ENCODE data around the gene CASQ2. TPM values are rescaled to one million over a fixed set of nuclear protein-coding genes. Genes with fewer than 3 reads are reported as not detected.

Gene CASQ2
- total and polyA plus RNA-seq, 12 donors: 0.14 to 4.1 (median 0.34) TPM; not detected in 2

DNA sequence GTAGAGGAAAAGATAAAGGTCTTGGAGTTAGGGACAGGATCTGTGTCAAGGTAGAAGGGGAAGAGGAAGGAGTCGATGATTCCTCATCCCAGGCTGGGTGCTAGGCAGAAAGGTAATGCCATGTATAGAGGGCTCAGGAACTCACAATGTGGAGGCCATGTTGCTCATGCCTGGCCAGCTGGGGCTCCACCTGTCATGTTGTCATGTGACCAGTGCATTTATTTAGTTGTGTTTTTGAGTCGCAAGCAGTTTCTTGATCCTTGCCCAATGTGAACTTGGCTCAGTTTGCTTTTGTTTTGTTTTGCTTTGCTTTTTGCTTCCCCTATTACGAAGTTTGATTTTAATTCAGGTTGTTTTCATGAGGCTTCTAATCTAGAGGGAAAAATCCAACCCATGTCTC, 5.7 kb downstream of the CASQ2 start:
- H3K27ac ChIP-seq: no peak overlapping the region
- no peaks in the 10 kb centered on the region for H3K36me3 ChIP-seq (replicated peaks in 1 of 2)
- no peaks in the 10 kb centered on the region for H3K4me1 ChIP-seq (replicated peaks in 1 of 2)
- no peak for TF ChIP-seq POLR2A (IDR thresholded peaks at IDR 0.05)
- TF ChIP-seq, protein P1, sequence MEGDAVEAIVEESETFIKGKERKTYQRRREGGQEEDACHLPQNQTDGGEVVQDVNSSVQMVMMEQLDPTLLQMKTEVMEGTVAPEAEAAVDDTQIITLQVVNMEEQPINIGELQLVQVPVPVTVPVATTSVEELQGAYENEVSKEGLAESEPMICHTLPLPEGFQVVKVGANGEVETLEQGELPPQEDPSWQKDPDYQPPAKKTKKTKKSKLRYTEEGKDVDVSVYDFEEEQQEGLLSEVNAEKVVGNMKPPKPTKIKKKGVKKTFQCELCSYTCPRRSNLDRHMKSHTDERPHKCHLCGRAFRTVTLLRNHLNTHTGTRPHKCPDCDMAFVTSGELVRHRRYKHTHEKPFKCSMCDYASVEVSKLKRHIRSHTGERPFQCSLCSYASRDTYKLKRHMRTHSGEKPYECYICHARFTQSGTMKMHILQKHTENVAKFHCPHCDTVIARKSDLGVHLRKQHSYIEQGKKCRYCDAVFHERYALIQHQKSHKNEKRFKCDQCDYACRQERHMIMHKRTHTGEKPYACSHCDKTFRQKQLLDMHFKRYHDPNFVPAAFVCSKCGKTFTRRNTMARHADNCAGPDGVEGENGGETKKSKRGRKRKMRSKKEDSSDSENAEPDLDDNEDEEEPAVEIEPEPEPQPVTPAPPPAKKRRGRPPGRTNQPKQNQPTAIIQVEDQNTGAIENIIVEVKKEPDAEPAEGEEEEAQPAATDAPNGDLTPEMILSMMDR (IDR thresholded peaks at IDR 0.05): no peak
- DNase-seq: no peak
- 86 to 97% (median 90%) methylated on average over 3 of the region's 3 CpGs for WGBS, 4 donors
- H3K9me3 ChIP-seq (replicated peaks in 1 of 3): no peaks in the 10 kb centered on the region
- intact Hi-C loops (cut with DNase I): loop anchor here in 1 of 2 donors (10.0 kb wide), 1 partner anchor 48 kb away; no protein-coding TSS in a partner anchor
- H3K4me3 ChIP-seq: no peak overlapping the region
- H3K27me3 ChIP-seq: no peaks in the 10 kb centered on the region

DNA sequence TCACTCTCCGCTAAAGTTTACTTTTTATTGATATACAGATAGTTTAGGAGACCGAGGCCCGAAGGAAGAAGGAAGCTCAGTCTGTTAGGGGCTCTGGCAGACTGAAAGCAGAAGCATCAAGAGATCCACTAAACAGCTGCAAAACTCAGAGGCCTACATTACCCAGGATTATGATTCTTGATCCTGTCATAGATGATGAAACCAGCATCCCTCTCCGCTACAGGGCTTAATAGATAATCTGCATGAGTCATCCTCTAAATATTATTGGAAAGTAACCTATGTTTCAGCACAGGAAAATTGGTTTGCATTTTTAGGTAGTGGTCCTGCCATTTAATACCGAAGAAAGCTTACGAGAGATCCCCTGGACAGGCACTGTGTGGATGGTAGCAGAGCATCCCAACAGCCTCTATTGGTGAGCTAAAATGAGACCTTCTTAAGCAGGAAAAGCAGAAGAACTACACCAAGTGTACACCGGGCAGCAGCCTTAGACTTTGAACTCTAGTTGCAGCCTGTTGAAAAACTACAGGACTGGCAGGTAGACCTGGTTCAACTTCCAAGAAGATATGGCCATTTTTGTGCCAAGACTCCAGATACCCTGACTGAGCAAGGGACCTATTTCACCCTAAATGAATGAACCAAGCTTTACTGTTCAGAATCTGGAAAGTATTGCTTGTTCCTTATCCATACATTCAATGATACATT, 6.8 kb downstream of the CASQ2 start:
- H3K27me3 ChIP-seq: no peaks in the 10 kb centered on the region
- intact Hi-C loops (cut with DNase I): loop anchor here in 1 of 2 donors (10.0 kb wide), 1 partner anchor 47 kb away; no protein-coding TSS in a partner anchor
- TF ChIP-seq, protein P1 (IDR thresholded peaks at IDR 0.05): no peak
- TF ChIP-seq POLR2A (IDR thresholded peaks at IDR 0.05): no peak
- no peaks in the 10 kb centered on the region for H3K36me3 ChIP-seq (replicated peaks in 1 of 2)
- H3K27ac ChIP-seq: no peak overlapping the region
- no peaks in the 10 kb centered on the region for H3K4me1 ChIP-seq (replicated peaks in 1 of 2)
- WGBS, 4 donors: 84 to 95% (median 92%) methylated on average over 7 of the region's 7 CpGs
- H3K9me3 ChIP-seq (replicated peaks in 1 of 3): no peaks in the 10 kb centered on the region
- no peak for DNase-seq
- H3K4me3 ChIP-seq: no peak overlapping the region

DNA sequence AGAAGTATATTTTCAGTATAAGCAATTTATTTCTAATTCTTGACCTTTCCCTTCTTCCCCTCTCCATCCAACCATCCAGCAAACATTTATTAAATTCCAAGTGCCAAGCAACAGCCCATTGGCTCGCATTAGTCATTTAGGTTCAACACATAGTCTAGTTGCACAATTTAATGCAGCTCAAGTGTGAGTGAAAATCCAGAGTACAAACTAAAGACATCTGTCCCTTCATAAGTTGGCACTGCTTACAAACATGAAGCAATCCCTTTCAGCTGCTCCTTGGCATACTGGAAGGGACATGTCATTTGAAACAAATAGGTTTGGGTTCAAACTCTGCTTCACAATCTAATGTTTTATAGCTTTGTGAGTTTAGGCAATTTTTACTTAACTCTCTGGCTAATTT, 10.7 kb downstream of the CASQ2 start:
- no peak overlapping the region for H3K27ac ChIP-seq
- no peaks in the 10 kb centered on the region for H3K9me3 ChIP-seq (replicated peaks in 1 of 3)
- DNase-seq: no peak
- TF ChIP-seq POLR2A (IDR thresholded peaks at IDR 0.05): no peak
- TF ChIP-seq, protein P1 (IDR thresholded peaks at IDR 0.05): no peak
- H3K4me3 ChIP-seq: no peak overlapping the region
- H3K36me3 ChIP-seq (replicated peaks in 1 of 2): no peaks in the 10 kb centered on the region
- intact Hi-C loops (cut with DNase I): no loop called here
- H3K27me3 ChIP-seq: peaks cover 4% of the 10 kb centered on the region
- H3K4me1 ChIP-seq (replicated peaks in 1 of 2): no peaks in the 10 kb centered on the region
- 0 to 79% (median 45%) methylated on average over 1 of the region's 1 CpG for WGBS, 4 donors

DNA sequence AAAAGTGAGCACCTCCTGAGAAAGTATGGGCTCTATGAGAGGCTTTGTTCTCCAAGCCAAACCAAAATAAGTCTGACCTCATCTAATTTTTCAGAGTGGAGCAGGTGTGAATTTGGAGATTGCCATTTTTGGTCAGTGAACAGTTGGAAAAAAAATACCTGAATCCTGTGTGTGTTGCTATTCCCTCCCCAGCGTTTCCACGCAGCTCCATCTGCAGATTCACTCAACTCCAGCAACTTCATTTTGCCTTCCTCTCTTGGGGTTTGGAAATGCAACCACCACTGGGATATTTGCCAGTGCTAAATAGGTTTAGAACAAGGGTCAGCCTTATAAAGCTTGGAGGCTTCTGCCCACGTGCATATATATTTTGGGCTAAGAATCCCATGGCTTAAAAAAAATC, 11.2 kb downstream of the CASQ2 start:
- no peaks in the 10 kb centered on the region for H3K9me3 ChIP-seq (replicated peaks in 1 of 3)
- H3K36me3 ChIP-seq (replicated peaks in 1 of 2): no peaks in the 10 kb centered on the region
- TF ChIP-seq, protein P1 (IDR thresholded peaks at IDR 0.05): no peak
- no peak for TF ChIP-seq POLR2A (IDR thresholded peaks at IDR 0.05)
- H3K4me1 ChIP-seq (replicated peaks in 1 of 2): no peaks in the 10 kb centered on the region
- no peak overlapping the region for H3K4me3 ChIP-seq
- peaks cover 4% of the 10 kb centered on the region for H3K27me3 ChIP-seq
- WGBS, 4 donors: 67 to 75% (median 68%) methylated on average over 3 of the region's 3 CpGs
- intact Hi-C loops (cut with DNase I): no loop called here
- no peak for DNase-seq
- H3K27ac ChIP-seq: no peak overlapping the region
